Activated CD4-positive, alpha-beta T cell treated with anti-CD3 and anti-CD28 coated beads, Interleukin-2, amount 50 U/mL, for 24 hours (primary cell): Measurements from ENCODE around the gene THUMPD3.
A peak's percentile ranks its signal among the peaks of the same experiment; 100 is the strongest.

Experiments
- DNase-seq, 2 donors: peaks; one replicate each; pipeline ENCODE4 v3.0.0-alpha.2; 2020; ENCODE audit warnings: low read depth in 1 of 2, low spot score in 1 of 2

Gene THUMPD3

DNA sequence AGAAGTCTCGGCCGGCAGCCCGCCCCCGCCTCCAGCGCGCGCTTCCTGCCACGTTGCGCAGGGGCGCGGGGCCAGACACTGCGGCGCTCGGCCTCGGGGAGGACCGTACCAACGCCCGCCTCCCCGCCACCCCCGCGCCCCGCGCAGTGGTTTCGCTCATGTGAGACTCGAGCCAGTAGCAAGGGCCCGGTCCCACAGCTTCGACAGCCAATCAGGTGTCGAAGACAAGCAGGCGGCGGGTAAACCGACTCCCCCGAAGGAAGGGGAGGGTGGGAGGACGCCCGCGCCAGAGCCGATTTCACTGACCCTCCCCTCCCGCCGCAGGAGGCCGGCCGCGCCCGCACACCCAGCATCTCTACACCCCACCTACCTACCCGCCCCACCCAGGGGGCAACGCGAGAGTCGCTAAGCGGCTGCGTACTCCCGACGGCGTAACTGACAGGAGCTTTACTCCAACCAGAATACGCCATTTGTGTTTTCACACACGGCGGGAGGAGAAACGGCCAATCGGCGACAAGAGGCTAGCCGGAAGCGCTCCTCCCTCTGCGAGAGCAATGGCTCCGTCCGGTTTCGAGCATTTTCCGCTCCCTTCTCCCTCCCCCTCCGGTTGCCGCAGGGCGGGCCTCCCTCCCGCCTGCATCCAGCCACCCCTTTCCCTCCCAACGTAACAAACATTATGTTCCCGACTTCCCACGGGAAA, 33.9 kb downstream of the THUMPD3 start:
- DNase-seq, result peak; percentile 97

DNA sequence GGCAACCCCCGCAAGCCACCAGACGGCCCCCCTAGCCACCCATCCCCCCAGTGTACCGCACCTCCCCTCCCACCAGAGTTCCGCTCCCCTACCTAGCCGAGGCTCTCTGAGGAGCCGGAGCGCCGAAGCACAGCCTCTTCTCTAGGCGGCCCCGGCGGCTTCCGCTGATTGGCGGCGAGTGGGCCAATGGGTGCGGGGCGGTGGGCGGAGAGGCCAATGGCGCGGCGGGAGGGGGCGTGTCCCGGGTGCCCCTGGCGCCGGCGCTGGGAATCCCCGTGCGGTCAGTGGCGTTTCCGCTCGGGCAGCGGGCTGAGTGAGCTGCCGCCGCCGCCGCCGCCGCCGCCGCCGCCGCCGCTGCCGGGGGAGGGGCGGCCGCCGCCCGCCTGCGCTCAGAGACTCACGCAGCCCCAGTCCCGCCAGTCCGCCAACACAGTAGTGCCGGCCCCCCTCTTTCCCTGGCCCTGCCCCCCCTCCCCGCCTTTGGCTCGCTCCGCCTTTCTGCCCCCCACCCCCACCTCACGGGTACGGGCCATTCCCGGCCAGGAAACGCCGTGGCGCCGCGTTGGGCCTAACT, 34.6 kb downstream of the THUMPD3 start, which contains the start of gene SETD5:
Gene SETD5 (plus strand): TSS at position 284 of the 574 bp plus-strand sequence. CDS start 31,324 bp downstream, outside the sequence.
- peak; percentile 99 for DNase-seq

DNA sequence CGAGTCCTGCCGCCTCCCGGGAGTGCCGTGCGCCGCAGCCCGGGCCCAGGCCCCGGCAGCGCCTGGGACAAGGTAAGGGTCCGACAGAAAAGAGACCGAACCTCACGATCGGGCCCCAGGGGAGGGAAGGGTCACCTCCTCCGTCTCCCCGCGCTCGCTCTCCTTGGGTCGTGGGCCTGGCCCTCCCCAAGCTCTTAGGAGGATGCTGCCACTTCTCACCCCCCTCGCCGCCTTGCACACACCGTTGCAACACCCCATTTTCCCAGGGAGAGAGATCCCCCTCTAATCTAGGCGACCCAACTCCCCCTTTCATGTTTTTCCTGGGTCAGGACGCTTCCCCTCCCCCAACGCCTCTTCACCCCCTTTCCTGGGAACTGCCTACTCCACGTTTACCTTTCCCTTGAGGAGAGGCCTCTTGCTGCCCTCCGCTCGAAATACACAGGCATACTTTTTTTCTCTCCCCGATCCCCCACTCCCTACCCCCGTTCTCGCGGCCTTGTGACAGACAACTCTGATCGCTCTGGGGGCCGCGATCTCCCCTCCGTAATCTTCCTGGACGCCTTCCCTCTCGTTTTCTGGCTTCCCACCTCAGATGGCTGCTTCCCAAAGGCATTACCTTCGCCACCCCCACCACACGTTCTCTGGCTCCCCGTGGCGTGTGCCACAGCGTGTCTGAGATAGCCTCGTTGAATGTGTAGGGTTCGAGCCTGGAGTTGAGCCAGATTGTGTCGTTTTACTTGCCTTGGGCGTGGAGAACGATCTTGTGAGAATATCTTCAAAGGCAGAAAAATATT, 35.2 kb downstream of the THUMPD3 start:
- DNase-seq, result peak; percentile 11 to 24

DNA sequence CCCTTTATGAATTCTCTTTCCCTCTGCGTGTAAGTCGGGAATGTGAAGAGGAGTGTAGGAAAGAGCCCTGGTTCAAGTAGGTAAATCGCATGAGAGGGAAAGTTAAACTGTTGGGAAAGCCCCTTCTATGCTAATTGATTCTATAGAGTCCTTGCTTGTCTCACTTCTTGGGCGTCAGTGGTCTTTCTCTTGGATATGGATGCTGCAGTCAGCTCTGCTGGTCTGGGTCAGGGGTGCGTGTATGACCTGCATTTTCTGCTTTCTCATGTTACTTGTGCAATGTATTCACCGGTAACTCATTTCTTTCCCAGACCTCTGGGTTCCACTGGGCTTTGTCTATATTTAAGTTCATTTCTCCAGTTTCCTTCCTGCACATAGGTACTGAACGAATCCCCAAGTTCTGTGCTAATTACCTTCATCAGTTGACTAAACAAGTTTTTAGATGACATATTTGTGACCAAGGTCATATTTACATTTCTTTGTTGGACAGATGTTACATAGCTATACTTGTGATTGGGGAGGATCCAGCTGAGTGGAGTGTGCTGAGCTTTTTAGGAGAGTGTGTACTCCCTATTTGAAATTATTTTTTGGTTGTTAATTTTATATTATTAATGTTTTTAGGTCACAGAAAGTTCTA, 36.0 kb downstream of the THUMPD3 start:
- peak in 1 of 2 donors; percentile 7 for DNase-seq

DNA sequence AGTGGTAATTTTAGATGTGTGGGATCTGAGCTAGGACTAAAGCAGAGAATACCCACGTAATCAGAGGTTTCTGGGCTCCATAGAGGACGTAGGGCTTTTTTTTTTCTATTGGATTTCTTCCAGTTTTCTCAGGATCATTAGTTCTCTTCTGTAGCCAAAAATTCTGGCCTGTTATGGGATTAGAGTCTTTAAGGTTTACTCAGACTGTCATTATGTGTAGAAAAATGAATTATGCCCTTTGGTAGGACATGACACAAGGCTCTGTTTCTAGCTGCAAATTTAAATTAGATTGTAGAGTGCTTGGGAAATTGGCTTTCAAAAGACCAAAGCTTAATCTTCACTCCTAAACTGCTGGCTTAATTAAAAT, 36.5 kb downstream of the THUMPD3 start:
- no peak for DNase-seq

DNA sequence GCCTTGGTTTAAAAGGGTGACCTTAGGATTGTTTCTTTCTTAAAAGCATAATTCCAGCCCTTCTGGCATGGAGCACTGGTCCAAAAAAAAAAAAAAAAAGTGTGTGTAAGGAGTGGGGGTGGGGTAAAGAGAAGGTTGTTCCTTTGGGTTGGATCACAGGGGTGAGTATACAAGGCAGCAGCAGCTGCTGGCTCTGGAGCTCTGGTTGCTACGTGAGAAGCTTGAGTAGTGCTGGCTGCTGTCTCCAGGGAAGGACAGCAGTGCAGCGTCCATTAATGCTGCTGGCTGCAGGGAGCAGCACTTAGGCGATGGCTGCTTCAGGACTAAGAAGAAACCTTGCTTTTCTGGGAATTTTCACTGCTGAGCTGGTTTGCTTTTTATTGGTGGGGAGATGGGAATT, 36.9 kb downstream of the THUMPD3 start:
- DNase-seq, result no peak

DNA sequence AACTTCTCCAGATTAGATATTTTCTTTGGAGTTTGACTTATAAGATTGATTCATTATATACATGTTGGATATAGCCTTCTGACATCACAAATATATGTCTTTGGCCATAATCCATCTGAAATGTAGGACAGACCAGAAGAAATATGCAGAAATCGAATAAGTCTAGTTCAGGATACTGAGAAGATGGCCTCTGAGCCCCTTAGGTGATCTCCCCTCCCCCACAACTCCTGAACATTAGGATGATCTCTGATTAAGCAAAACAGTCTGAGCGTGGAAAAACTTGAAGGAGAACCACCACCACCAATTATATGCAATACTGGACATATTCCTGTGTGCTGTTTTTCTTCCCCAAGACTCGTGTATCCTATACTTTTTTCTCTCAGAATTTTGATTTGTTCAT, 37.8 kb downstream of the THUMPD3 start:
- no peak for DNase-seq

DNA sequence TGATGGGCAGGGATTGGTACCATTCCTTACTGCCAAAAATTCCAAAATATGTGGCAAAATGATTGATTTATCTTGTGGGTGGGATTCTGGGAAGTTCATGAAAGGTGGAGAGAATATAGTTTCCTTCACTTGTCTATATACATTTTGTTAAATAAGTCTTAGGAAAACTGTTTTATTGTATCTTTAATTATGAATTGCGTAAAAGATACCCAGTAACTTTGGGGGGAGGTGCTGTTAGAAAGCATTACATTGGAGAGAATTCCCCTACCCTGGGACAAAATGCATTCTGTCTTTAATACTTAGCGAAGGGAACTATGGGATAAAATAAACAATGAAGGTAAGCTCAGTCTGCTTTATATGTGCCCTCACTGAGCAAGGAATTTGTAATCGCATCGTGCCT, 39.1 kb downstream of the THUMPD3 start:
- no peak for DNase-seq

DNA sequence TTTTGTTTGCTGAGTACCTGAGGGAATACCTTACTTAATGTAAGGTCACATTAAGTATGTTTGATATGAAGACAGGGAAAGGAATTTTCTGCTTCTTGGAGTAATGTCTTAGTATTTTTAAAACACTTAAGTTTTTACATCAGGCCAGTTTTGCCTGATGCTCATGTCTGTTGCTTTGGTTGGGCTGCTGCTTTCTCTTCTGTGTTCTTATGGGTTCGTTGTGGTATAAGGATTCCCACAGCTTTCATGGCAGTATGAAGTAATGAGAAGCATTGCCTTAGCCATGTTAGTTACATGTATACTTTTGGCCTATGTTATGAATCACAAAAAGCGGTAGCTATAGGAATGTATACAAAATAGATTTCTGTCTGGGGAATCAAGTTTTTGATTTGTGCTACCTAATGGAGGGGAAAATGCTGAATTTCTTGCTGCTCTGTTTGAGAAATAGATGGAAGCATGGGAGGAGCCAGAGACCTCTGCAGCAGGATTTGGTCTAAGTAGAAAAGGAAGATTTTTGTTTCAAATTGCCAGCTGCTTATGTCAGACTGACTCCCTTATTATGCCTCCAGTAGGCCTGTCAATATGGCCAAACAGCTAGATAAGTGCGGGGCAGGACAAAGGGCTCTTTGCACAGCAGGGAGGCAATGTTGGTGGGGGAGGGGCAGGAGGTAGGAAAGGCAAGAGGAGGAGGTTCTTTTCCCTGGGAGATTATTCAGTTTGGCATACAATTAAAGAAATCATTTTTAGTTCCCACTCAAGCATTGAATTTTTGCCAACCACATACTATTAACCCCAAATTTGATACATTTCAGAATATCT, 39.8 kb downstream of the THUMPD3 start:
- no peak for DNase-seq

DNA sequence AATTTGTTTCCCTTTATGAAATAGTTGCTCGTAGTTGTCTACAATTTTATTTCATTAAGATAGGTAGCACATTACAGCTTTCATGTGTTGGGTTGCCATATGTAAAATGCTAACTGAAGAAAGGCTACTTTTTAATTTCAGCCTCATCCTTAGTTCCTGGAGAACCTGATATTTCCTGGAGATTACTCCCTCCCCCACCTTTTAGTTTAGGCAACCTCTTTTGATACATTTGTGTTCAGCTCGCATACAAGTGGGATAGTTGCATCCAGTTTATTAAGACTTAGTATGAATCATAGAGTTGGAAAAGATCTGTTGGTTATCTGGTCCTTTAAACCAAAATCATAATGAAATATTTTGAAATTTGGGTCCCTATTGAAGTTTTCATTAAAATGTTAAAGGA, 40.6 kb downstream of the THUMPD3 start:
- no peak for DNase-seq

DNA sequence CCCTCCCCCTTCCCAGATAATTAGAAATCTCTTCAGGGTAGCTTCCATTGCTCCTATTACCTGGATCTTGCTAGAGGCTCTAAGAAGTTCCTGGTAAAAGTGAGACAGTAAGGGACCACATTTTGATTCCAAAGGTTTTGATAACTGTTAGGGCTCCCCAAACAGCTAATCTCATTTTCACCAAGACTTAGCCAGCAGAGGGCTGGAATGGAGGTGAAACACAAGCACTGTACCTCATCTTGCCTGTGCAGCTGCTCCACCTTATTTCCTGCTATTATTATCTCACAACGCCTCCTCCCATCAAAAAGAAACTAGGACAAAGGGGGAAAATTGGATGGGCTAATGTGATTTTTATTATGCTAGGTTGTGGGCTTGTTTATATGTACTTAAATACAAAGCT, 41.8 kb downstream of the THUMPD3 start:
- no peak for DNase-seq

DNA sequence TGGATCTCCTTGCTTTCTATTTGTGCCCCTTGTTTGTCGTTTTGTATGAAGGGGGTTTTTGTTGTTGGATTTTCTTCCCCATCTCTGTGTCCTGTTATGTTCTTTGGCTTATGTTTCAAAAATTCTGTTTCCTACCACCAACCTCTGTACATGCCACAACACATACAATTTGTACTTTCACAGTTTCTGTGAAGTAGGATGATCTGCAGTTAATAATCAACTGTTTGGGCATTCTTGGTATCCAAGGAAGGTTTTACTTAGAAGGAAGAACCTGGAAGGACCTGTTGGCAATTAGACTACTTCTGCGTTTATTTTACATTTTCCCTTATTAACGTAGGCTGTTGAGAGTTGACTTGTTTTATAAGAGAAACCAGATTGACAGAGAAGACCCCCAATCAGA, 42.9 kb downstream of the THUMPD3 start:
- no peak for DNase-seq

DNA sequence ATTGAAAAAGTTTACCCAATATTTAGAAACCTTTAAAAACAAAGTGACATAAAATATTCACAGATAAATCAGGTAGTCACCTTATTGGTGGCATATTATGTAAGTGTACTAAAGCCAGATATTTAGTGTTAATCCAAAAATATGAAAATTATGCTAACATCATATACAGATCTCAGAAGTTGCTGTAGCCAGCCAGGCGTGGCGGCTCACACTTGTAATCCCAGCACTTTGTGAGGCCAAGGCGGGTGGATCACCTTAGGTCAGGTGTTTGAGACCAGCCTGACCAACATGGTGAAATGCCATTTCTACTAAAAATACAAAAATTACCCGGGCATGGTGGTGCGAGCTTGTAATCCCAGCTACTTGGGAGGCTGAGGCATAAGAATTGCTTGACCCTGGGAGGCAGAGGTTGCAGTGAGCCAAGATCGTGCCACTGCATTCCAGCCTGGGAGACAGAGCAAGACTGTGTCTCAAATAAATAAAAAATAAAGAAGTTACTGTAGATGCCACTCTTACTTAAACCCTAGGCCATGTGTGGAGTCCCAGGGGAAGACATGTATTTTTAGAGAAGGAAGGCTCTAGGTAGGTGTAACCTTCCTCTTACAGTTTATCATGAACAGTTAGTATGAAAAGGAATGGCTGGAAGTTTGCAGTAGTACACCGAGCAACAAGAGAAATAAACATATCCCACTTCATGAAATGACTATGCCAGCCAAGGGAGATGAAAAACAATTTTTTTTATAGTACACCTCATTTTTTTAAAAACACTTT, 44.2 kb downstream of the THUMPD3 start:
- DNase-seq, result no peak

DNA sequence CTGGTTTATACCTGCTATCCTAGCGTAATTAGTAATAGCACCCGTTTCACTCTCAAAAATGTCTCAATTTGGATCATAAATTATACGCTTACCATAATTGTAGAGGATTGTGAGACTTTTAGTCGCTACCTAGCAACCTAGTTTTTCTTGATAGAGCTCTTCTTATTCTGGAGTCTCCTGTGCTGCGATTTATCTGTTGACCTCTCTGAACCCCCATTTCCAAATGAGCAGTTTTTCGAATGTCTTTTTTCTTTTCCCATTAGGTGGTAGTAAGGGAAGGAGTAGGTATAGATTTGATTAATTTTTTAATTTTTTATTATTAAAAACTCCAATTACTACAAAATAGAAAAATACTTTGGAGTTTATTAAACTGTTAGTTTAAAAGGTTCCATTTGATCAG, 45.2 kb downstream of the THUMPD3 start:
- DNase-seq, result no peak

DNA sequence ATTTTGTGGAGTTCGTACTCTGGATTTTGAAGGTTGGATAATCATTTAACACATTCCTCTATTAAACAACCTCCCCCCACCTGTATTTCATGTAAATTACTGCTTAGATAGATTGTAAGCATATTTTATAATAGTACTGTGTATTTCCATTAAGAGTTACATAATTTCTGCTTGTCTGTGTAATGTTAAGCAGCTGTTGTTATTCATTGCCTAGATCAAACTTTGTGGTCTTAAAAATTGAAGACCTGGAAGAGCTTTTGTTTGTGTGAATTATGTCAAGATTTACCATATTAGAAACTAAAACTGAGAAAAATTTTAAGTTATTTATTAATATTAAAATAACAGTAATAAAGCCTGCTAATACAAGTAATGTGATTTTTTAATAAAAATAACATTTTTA, 45.7 kb downstream of the THUMPD3 start:
- no peak for DNase-seq

DNA sequence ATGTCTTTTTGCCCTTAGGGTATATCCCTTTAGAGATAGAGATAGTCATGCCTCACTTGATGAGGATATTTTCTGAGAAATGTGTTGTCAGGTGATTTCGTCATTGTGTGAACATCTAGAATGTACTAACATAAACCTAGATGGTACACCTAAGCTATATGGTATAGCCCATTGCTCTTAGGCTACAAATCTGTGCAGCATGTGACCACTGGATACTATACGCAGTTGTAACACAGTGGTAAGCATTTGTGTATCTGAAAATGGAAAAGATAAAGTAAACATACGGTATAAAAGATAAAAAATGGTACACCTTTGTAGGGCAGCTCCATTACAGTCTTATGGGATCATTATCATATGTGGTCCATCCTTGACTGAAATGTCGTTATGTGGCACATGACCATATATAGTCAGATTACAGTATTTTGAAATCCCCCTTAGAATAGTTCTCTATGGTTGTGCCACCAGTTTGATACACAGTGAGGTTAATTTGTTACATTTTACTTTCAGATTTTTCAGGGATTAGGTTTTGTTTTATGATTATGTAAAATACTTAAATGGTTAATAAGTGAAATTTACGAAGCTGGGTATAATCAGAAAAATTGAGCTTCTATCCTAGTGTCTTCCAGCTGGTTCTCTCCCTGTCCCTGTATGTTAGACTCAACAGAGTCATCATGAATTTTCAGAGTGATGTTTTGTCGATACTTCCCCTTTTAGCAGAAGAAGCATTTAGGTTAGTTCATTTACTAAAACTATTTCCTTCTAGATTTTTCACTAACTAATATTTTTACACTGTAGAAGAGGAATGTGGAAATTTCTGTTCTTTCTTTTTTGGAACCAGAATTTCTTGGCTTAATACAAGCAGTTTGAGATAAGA, 47.4 kb downstream of the THUMPD3 start:
- DNase-seq, result no peak

DNA sequence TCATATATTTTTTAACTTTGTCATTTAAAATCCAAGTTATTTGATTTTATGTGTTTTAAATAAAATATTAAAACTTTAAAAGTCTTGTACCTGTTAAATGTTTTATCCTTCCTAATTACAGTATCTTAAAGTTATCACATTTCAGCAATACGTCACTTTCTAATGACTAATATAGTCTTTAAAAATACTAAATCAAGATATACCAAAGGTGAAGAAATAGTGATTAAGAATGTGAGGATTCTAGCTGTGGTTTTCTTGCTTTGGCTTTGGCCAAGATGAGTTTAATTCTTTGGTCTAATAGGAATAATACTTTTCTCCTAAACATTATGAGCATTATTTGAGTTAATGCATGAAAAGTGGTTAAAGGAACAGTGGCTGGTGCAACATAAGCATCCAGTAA, 48.4 kb downstream of the THUMPD3 start:
- no peak for DNase-seq

DNA sequence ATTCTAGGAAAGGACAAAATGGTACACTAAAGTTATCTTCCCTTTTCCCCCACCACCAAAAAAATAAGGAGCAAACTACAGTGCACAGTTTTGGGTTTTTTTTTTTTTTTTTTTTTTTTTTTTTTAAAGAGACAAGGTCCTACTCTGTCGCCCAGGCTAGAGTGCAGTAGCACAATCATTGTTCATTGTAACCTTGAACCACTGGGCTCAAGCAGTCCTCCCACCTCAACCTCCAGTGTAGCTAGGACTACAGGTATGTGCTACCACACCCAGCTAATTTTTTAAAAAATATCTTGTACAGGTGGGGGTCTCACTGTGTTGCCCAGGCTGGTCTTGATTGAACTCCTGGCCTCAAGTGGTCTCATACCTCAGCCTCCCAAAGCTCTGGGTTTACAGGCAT, 49.4 kb downstream of the THUMPD3 start:
- DNase-seq, result no peak

DNA sequence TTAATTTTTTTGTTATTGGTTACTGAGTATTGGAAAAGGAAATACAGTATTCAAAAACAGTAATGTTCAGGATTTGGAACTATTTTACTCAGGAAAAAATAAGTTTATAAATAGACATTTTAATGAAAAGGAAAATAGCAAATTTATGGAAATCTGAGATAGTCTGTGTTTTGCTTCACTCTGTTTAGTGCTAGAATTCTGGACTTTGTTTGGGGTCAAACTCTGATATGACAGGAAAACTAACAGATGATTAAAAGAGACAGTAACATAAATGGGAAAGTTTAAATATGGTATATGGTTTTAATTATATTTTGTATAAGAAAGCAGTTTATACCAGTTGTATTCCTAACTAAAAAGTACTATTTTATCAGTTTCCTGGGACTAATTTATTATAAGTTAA, 52.0 kb downstream of the THUMPD3 start:
- no peak for DNase-seq
